H1 (cell line): Measurements from ENCODE around the gene COX6A2. TPM values are rescaled to one million over a fixed set of nuclear protein-coding genes. Genes with fewer than 3 reads are reported as not detected.

Source experiments
- CTCF ChIA-PET: fragments of 300-600 bp; sonication (Branson Sonifier 250); formaldehyde crosslinking; loops from one replicate; lab custom pipeline; 2021; ENCODE audit not compliant: partially characterized antibody; lab: Charles Lee
- POLR2A ChIA-PET: fragments of 300-600 bp; sonication (Branson Sonifier 250); formaldehyde crosslinking; loops from one replicate; lab custom pipeline; 2021; ENCODE audit warnings: inconsistent platforms; ENCODE audit not compliant: partially characterized antibody; lab: Charles Lee
- DNase-seq, 2 experiments: peaks; one replicate each; pipeline versions ENCODE4 v3.0.0 to v3.0.0-alpha.2; 2010 to 2022; ENCODE audit warnings: low spot score in 2 of 2, low read depth in 1 of 2, mixed read lengths in 1 of 2
- FAIRE-seq: peaks from 2 replicates; lab custom pipeline; 2011; peaks lifted over from hg19 to GRCh38; lab: Jason Lieb, UNC
- H2AFZ ChIP-seq: 2 replicates; pipeline ENCODE4 v1.8.1; 2012; ENCODE audit warnings: low read length, inconsistent platforms
- H2AK5ac ChIP-seq: 2 replicates; pipeline ENCODE4 v1.6.1; 2013; ENCODE audit warnings: low read depth, low read length
- H2BK120ac ChIP-seq: replicated peaks from 2 replicates; pipeline ENCODE3; 2013; ENCODE audit warnings: low read depth, low read length, inconsistent platforms
- H2BK12ac ChIP-seq: 2 replicates; pipeline ENCODE4 v1.6.1; 2013; ENCODE audit warnings: low read depth, low read length
- H2BK15ac ChIP-seq: 2 replicates; pipeline ENCODE4 v1.6.1; 2013; ENCODE audit warnings: low read length
- H2BK20ac ChIP-seq: 2 replicates; pipeline ENCODE4 v1.6.1; 2013; ENCODE audit warnings: low read length
- H2BK5ac ChIP-seq: 2 replicates; pipeline ENCODE4 v1.6.1; 2013; ENCODE audit warnings: low read depth, low read length
- H3K14ac ChIP-seq: 2 replicates; pipeline ENCODE4 v1.6.1; 2013; ENCODE audit warnings: inconsistent platforms; ENCODE audit not compliant: insufficient read length
- H3K18ac ChIP-seq: 2 replicates; pipeline ENCODE4 v1.6.1; 2013; ENCODE audit warnings: low read length; ENCODE audit errors: extremely low read depth
- H3K23ac ChIP-seq: 2 replicates; pipeline ENCODE4 v1.6.1; 2013; ENCODE audit warnings: inconsistent platforms; ENCODE audit not compliant: insufficient read length
- H3K23me2 ChIP-seq: 2 replicates; pipeline ENCODE4 v1.6.1; 2013; ENCODE audit warnings: low read depth, low read length
- H3K27ac ChIP-seq: 2 replicates; pipeline ENCODE4 v1.6.1; 2011; ENCODE audit warnings: low read depth, low read length, inconsistent platforms
- H3K27me3 ChIP-seq, 4 experiments: replicated peaks in 1 of 4; 1 replicate in 1 of 4; 2 replicates in 3 of 4; pipeline versions ENCODE4 v1.6.1 to v1.8.1; 2011 to 2013; ENCODE audit warnings: low read length in 3 of 4, mild to moderate bottlenecking in 3 of 4, inconsistent platforms in 2 of 4, mixed read lengths in 2 of 4, moderate library complexity in 1 of 4; ENCODE audit not compliant: control insufficient read depth in 3 of 4, insufficient read depth in 3 of 4; ENCODE audit errors: extremely low read depth in 1 of 4
- H3K36me3 ChIP-seq, 4 experiments: 2 replicates each; pipeline versions ENCODE4 v1.6.1 to v1.8.1; 2011 to 2013; ENCODE audit warnings: mild to moderate bottlenecking in 4 of 4, low read length in 3 of 4, moderate library complexity in 2 of 4, control low read depth in 1 of 4, inconsistent platforms in 1 of 4; ENCODE audit not compliant: insufficient read depth in 4 of 4, control insufficient read depth in 2 of 4
- H3K4ac ChIP-seq: replicated peaks from 2 replicates; pipeline ENCODE3; 2013; ENCODE audit warnings: low read length, low read depth, mixed read lengths, inconsistent platforms; ENCODE audit not compliant: insufficient read length
- H3K4me1 ChIP-seq, 4 experiments: replicated peaks in 1 of 4; 1 replicate in 1 of 4; 2 replicates in 3 of 4; pipeline versions ENCODE4 v1.6.1 to v1.8.1; 2011 to 2013; ENCODE audit warnings: low read length in 3 of 4, inconsistent platforms in 2 of 4, mixed read lengths in 1 of 4; ENCODE audit not compliant: insufficient read depth in 4 of 4, control insufficient read depth in 3 of 4
- H3K4me2 ChIP-seq, 2 experiments: 2 replicates each; pipeline versions ENCODE4 v1.6.1 to v1.8.1; 2011 to 2013; ENCODE audit warnings: low read depth in 2 of 2, low read length in 2 of 2, control low read depth in 1 of 2, inconsistent platforms in 1 of 2, mild to moderate bottlenecking in 1 of 2; ENCODE audit not compliant: insufficient read depth in 1 of 2
- H3K4me3 ChIP-seq, 4 experiments: fragments of 200-600, 300-600 bp in 1 of 4; sonication (generic), shearing (Covaris generic), sonication (Bioruptor Twin) in 1 of 4; 2 replicates each; pipeline versions ENCODE4 v1.5.1 to v1.8.1; 2011 to 2016; ENCODE audit warnings: low read length in 4 of 4, low read depth in 3 of 4, control low read depth in 2 of 4, inconsistent platforms in 2 of 4, mild to moderate bottlenecking in 2 of 4, mixed read lengths in 1 of 4, moderate library complexity in 1 of 4; ENCODE audit not compliant: insufficient read depth in 2 of 4; ENCODE audit errors: extremely low read depth in 1 of 4
- H3K56ac ChIP-seq: replicated peaks from 2 replicates; pipeline ENCODE3; 2013; ENCODE audit warnings: low read depth, mild to moderate bottlenecking, mixed read lengths, low read length, inconsistent platforms; ENCODE audit not compliant: insufficient read length
- H3K79me1 ChIP-seq: 2 replicates; pipeline ENCODE4 v1.6.1; 2013; ENCODE audit warnings: low read depth, low read length, control low read depth
- H3K79me2 ChIP-seq, 2 experiments: 2 replicates each; pipeline versions ENCODE4 v1.6.1 to v1.8.1; 2012 to 2013; ENCODE audit warnings: low read length in 2 of 2, mild to moderate bottlenecking in 2 of 2, inconsistent platforms in 1 of 2; ENCODE audit not compliant: insufficient read depth in 2 of 2, control insufficient read depth in 1 of 2
- H3K9ac ChIP-seq, 4 experiments: replicated peaks in 1 of 4; 1 replicate in 1 of 4; 2 replicates in 3 of 4; pipeline versions ENCODE4 v1.6.1 to v1.8.1; 2011 to 2013; ENCODE audit warnings: low read depth in 3 of 4, low read length in 3 of 4, control low read depth in 2 of 4, mild to moderate bottlenecking in 2 of 4, moderate library complexity in 2 of 4, inconsistent platforms in 1 of 4; ENCODE audit errors: extremely low read depth in 1 of 4
- H3K9me3 ChIP-seq, 2 experiments: 2 replicates each; pipeline versions ENCODE4 v1.6.1 to v1.8.1; 2012 to 2013; ENCODE audit warnings: mild to moderate bottlenecking in 2 of 2, moderate library complexity in 2 of 2, control low read depth in 1 of 2, inconsistent platforms in 1 of 2, low read depth in 1 of 2, low read length in 1 of 2, mixed read lengths in 1 of 2; ENCODE audit not compliant: insufficient read depth in 2 of 2
- H4K20me1 ChIP-seq, 2 experiments: replicated peaks in 1 of 2; 2 replicates each; pipeline versions ENCODE3 to v1.8.1; 2011 to 2013; ENCODE audit warnings: inconsistent platforms in 2 of 2, low read length in 2 of 2, mild to moderate bottlenecking in 1 of 2; ENCODE audit not compliant: insufficient read depth in 2 of 2, control insufficient read depth in 1 of 2
- H4K5ac ChIP-seq: 2 replicates; pipeline ENCODE4 v1.6.1; 2013; ENCODE audit warnings: low read length, low read depth, mixed read lengths, inconsistent platforms; ENCODE audit not compliant: insufficient read length
- H4K8ac ChIP-seq: 2 replicates; pipeline ENCODE4 v1.8.0; 2013; ENCODE audit warnings: mild to moderate bottlenecking, moderate library complexity, low read length, inconsistent platforms; ENCODE audit not compliant: insufficient read depth; ENCODE audit errors: extremely low read depth
- H4K91ac ChIP-seq: replicated peaks from 2 replicates; pipeline ENCODE3; 2013; ENCODE audit warnings: low read length, mixed read lengths, inconsistent platforms; ENCODE audit not compliant: insufficient read length
- ATF2 ChIP-seq: IDR thresholded peaks from 2 replicates; pipeline ENCODE4 v1.6.1; 2012; ENCODE audit warnings: low read length, inconsistent platforms
- BACH1 ChIP-seq: IDR thresholded peaks from 2 replicates; pipeline ENCODE4 v1.6.1; 2012; ENCODE audit warnings: low read length, improper control_type of control experiment
- BRCA1 ChIP-seq: IDR thresholded peaks from 2 replicates; pipeline ENCODE4 v1.6.1; 2012; ENCODE audit warnings: low read depth, low read length, improper control_type of control experiment
- CHD2 ChIP-seq: IDR thresholded peaks from 2 replicates; pipeline ENCODE4 v1.6.1; 2012; ENCODE audit warnings: low read length, improper control_type of control experiment
- FOSL1 ChIP-seq: IDR thresholded peaks from 2 replicates; pipeline ENCODE4 v1.6.1; 2011; ENCODE audit warnings: mild to moderate bottlenecking, low read depth, low read length, moderate library complexity; ENCODE audit not compliant: insufficient read depth
- HDAC2 ChIP-seq, 2 experiments: fragments of 300-600 bp in 1 of 2; sonication (generic) in 1 of 2; IDR thresholded peaks; 2 replicates each; pipeline ENCODE4 v1.6.1; 2011 to 2012; ENCODE audit warnings: low read depth in 2 of 2, low read length in 2 of 2, mild to moderate bottlenecking in 2 of 2, moderate library complexity in 2 of 2, borderline replicate concordance in 1 of 2, inconsistent platforms in 1 of 2
- POLR2AphosphoS5 ChIP-seq: IDR thresholded peaks from 2 replicates; pipeline ENCODE4 v1.6.1; 2011; ENCODE audit warnings: low read depth, low read length
- SIX5 ChIP-seq: IDR thresholded peaks from 2 replicates; pipeline ENCODE4 v1.6.1; 2011; ENCODE audit warnings: mild to moderate bottlenecking, low read depth, low read length
- whole genome bisulfite sequencing, 2 experiments: shearing (Covaris generic) in 1 of 2; methylation state at CpG; one replicate each; pipeline versions ENCODE4 v1.1.6 to v1.1.7; 2013 to 2015; ENCODE audit warnings: low lambda C conversion rate in 2 of 2, mixed read lengths in 2 of 2, inconsistent platforms in 1 of 2, low coverage in 1 of 2, missing lambda C conversion rate in 1 of 2; ENCODE audit not compliant: insufficient replicate concordance in 2 of 2, insufficient coverage in 1 of 2, insufficient read length in 1 of 2; ENCODE audit errors: extremely low coverage in 1 of 2, missing lambda C conversion rate in 1 of 2; 5-methylcytosine and 5-hydroxymethylcytosine counted together
- polyA plus RNA-seq, 7 experiments: library from polyadenylated mRNA; depleted of rRNA in 3 of 7; stranded (reverse) in 5 of 7; unstranded in 2 of 7; fragments of >200 nt in 5 of 7; fragments of 200-250 nt in 2 of 7; gene quantifications; 1 replicate in 5 of 7; 2 replicates in 1 of 7; 4 replicates in 1 of 7; pipeline versions ENCODE4 v1.2.1 to v1.2.3, GENCODE V29; 2011 to 2013; ENCODE audit warnings: missing spikeins in 2 of 7, mixed read lengths in 2 of 7
- total RNA-seq: library from RNA; stranded (reverse); fragmentation: NEBNext Ultra II Directional; extraction: Animal tissue kit (Norgen Biotek cat#: 25700); gene quantifications from 2 replicates; pipeline ENCODE4 v1.2.1, GENCODE V29; 2021
- TF ChIP-seq, protein P1 (sequence below): IDR thresholded peaks from 2 replicates; pipeline ENCODE4 v1.6.1; 2012; ENCODE audit warnings: inconsistent platforms

The COX6A2 gene
- total and polyA plus RNA-seq, 2 of the 8 experiments (the other 6 are each of a cell fraction or from before 2014, with no cell fraction given), result 0.79 TPM; not detected in 1

- Histone ChIP-seq H3K4ac (peak within 1 kb of the TSS; percentile 59), H2AK5ac (no peak within 1 kb of the TSS), H2BK15ac (no peak within 1 kb of the TSS), H3K9me3 (no peaks in the 10 kb centered on the region), H3K27me3 (no peaks in the 10 kb centered on the region), H4K5ac (peak within 1 kb of the TSS; percentile 99), H2AFZ (peak within 1 kb of the TSS; percentile 57; the same call in 1 of the 2 replicates), H3K4me2 (peak within 1 kb of the TSS; percentile 88 to 98), H3K79me2 (peaks cover 0 to 28% of the 10 kb centered on the region in 2 experiments; a peak in 2 of 4 replicates), H2BK12ac (peak within 1 kb of the TSS; percentile 94), H3K14ac (no peak within 1 kb of the TSS), H3K4me3 (peak within 1 kb of the TSS; percentile 70 to 85 (median 76)), H3K4me1 (peaks cover 0 to 16% (median 6%) of the 10 kb centered on the region in 4 experiments; a peak in 5 of 7 replicates), H2BK20ac (no peak within 1 kb of the TSS), H4K20me1 (peaks cover 14 to 20% of the 10 kb centered on the region in 2 experiments), H3K56ac (peak within 1 kb of the TSS; percentile 94), H3K9ac (peak within 1 kb of the TSS; percentile 91 to 99 (median 99)), H3K79me1 (peaks cover 8% of the 10 kb centered on the region), H3K23ac (no peak within 1 kb of the TSS), H4K91ac (peak within 1 kb of the TSS; percentile 98), H3K27ac (peak within 1 kb of the TSS; percentile 99), H4K8ac (peak within 1 kb of the TSS; percentile 100), H2BK5ac (peak within 1 kb of the TSS; percentile 97), H3K36me3 (peaks cover 0 to 5% (median 0%) of the 10 kb centered on the region in 4 experiments; a peak in 2 of 8 replicates), H3K18ac (peak within 1 kb of the TSS; percentile 96), H2BK120ac (peak within 1 kb of the TSS; percentile 58), H3K23me2 (peaks cover 11% of the 10 kb centered on the region; the same call in 1 of the 2 replicates)
- ChIA-PET POLR2A (interaction anchor here (1.0 to 4.5 kb wide), 19 partner anchors 8 to 342 kb away, joined by 3 to 40 read pairs (median 5); partner anchors contain the start of genes COX6A2, FUS, KAT8 and ZNF843), CTCF (interaction anchor here (0.5 to 3.6 kb wide), 12 partner anchors 9 to 342 kb away, joined by 3 to 25 read pairs (median 6); partner anchors contain the start of genes KAT8, PYCARD and ZNF843)
- peak; percentile 93 to 95 for DNase-seq
- no peak for FAIRE-seq
- 1% methylated on average over 73 of the region's 91 CpGs; no CpG with 5 or more reads in 1 of the 2 experiments for WGBS, 2 experiments
- TF ChIP-seq ATF2 (no peak), SIX5 (peak; percentile 68), FOSL1 (no peak), HDAC2 (IDR thresholded peaks at IDR 0.05; ENCODE audit: borderline replicate concordance in 1 of 2, low read depth in 2 of 2, low read length in 2 of 2) (0 out of 4 replicates have a peak, but pooled peaks of 1 of the 2 experiments have one; percentile 88), POLR2AphosphoS5 (peak; percentile 92), BRCA1 (no peak), CHD2 (no peak), BACH1 (no peak)
- TF ChIP-seq, protein P1, sequence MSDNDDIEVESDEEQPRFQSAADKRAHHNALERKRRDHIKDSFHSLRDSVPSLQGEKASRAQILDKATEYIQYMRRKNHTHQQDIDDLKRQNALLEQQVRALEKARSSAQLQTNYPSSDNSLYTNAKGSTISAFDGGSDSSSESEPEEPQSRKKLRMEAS, result peak; percentile 96
Measured at GRCh38 chr16:31458844-31459686, 30.9 kb upstream of the COX6A2 start, which contains the start of gene ARMC5. Gene ARMC5 (plus strand): TSS chr16:31459501. CDS start chr16:31459525, 24 bp downstream.
